Trophoblast cell (in vitro differentiated cells and primary cell): ENCODE results near the gene SNX24.

Experiments
- DNase-seq, 2 donors: peaks; one replicate each; pipeline ENCODE4 v3.0.0-alpha.2; 2016
- H2AFZ ChIP-seq: 2 replicates; pipeline ENCODE4 v1.6.1; 2013; ENCODE audit warnings: low read length, moderate library complexity, mild to moderate bottlenecking; ENCODE audit not compliant: insufficient read depth, poor library complexity
- H2AK5ac ChIP-seq: 2 replicates; pipeline ENCODE4 v1.6.1; 2013; ENCODE audit warnings: mild to moderate bottlenecking, low read length
- H2BK120ac ChIP-seq: 2 replicates; pipeline ENCODE4 v1.6.1; 2013; ENCODE audit warnings: low read length, mild to moderate bottlenecking, moderate library complexity; ENCODE audit not compliant: insufficient read depth, poor library complexity
- H2BK12ac ChIP-seq: 2 replicates; pipeline ENCODE4 v1.6.1; 2013; ENCODE audit warnings: mild to moderate bottlenecking, low read length, moderate library complexity
- H2BK5ac ChIP-seq: 2 replicates; pipeline ENCODE4 v1.6.1; 2013; ENCODE audit warnings: low read length, low read depth, moderate library complexity, mild to moderate bottlenecking; ENCODE audit not compliant: poor library complexity
- H3K14ac ChIP-seq: 2 replicates; pipeline ENCODE4 v1.6.1; 2013; ENCODE audit warnings: mild to moderate bottlenecking, low read length
- H3K18ac ChIP-seq: 2 replicates; pipeline ENCODE4 v1.6.1; 2013; ENCODE audit warnings: mild to moderate bottlenecking, low read length
- H3K23ac ChIP-seq: 2 replicates; pipeline ENCODE4 v1.6.1; 2013; ENCODE audit warnings: low read length
- H3K27ac ChIP-seq: 2 replicates; pipeline ENCODE4 v1.5.1; 2013; ENCODE audit warnings: low read depth, mild to moderate bottlenecking, inconsistent platforms, low read length, moderate library complexity
- H3K27me3 ChIP-seq: 2 replicates; pipeline ENCODE4 v1.6.1; 2013; ENCODE audit warnings: inconsistent platforms, mild to moderate bottlenecking, low read length, moderate library complexity; ENCODE audit not compliant: insufficient read depth
- H3K36me3 ChIP-seq, 2 experiments: 1 replicate in 1 of 2; 2 replicates in 1 of 2; pipeline ENCODE4 v1.6.1; 2013; ENCODE audit warnings: low read length in 2 of 2, mild to moderate bottlenecking in 2 of 2, moderate library complexity in 1 of 2; ENCODE audit not compliant: insufficient read depth in 2 of 2, control insufficient read depth in 1 of 2
- H3K4ac ChIP-seq: 2 replicates; pipeline ENCODE4 v1.6.1; 2013; ENCODE audit warnings: low read depth, mild to moderate bottlenecking, low read length, moderate library complexity
- H3K4me1 ChIP-seq, 2 experiments: 1 replicate in 1 of 2; 2 replicates in 1 of 2; pipeline ENCODE4 v1.6.1; 2013; ENCODE audit warnings: low read length in 2 of 2, mild to moderate bottlenecking in 2 of 2, moderate library complexity in 1 of 2; ENCODE audit not compliant: insufficient read depth in 2 of 2, control insufficient read depth in 1 of 2
- H3K4me2 ChIP-seq: 2 replicates; pipeline ENCODE4 v1.6.1; 2013; ENCODE audit warnings: inconsistent platforms, mild to moderate bottlenecking, low read length, moderate library complexity
- H3K4me3 ChIP-seq: 2 replicates; pipeline ENCODE4 v1.5.1; 2013; ENCODE audit warnings: mild to moderate bottlenecking, low read depth, low read length, inconsistent platforms
- H3K79me1 ChIP-seq: one replicate; pipeline ENCODE4 v1.6.1; 2013; ENCODE audit warnings: low read length
- H3K79me2 ChIP-seq: 2 replicates; pipeline ENCODE4 v1.6.1; 2013; ENCODE audit warnings: low read length, mild to moderate bottlenecking; ENCODE audit not compliant: control insufficient read depth, insufficient read depth, poor library complexity
- H3K9ac ChIP-seq: 2 replicates; pipeline ENCODE4 v1.6.1; 2013; ENCODE audit warnings: mild to moderate bottlenecking, low read length
- H3K9me3 ChIP-seq: 2 replicates; pipeline ENCODE4 v1.6.1; 2013; ENCODE audit warnings: low read depth, mild to moderate bottlenecking, control low read depth, inconsistent platforms, low read length; ENCODE audit not compliant: insufficient read depth
- H4K12ac ChIP-seq: 2 replicates; pipeline ENCODE4 v1.6.1; 2013; ENCODE audit warnings: low read depth, mild to moderate bottlenecking, low read length, moderate library complexity
- H4K8ac ChIP-seq: 2 replicates; pipeline ENCODE4 v1.6.1; 2013; ENCODE audit warnings: low read depth, mild to moderate bottlenecking, low read length, moderate library complexity
- H4K91ac ChIP-seq: one replicate; pipeline ENCODE4 v1.6.1; 2013; ENCODE audit warnings: low read depth, mild to moderate bottlenecking, low read length, moderate library complexity
- WGBS: extraction: QIAGEN DNeasy Blood & Tissue Kit; methylation state at CpG from one replicate; pipeline ENCODE4 v1.1.7; 2013; ENCODE audit warnings: missing lambda C conversion rate; ENCODE audit not compliant: insufficient read length, insufficient coverage; ENCODE audit errors: extremely low coverage; 5-methylcytosine and 5-hydroxymethylcytosine counted together

The SNX24 gene

GRCh38 chr5:122906768-122907167, 61.4 kb downstream of the SNX24 start:
- H3K4ac ChIP-seq, result peak overlapping the region; percentile 52
- DNase-seq, result peak in 1 of 2 donors; percentile 17
- H3K23ac ChIP-seq, result no peak overlapping the region
- no peaks in the 10 kb centered on the region for H3K27me3 ChIP-seq
- H3K27ac ChIP-seq, result peak overlapping the region; percentile 80
- H2AFZ ChIP-seq, result peak overlapping the region; percentile 59
- H3K9me3 ChIP-seq, result no peaks in the 10 kb centered on the region
- no peak overlapping the region for H3K4me3 ChIP-seq
- H3K14ac ChIP-seq, result peak overlapping the region; percentile 96
- no peak overlapping the region for H3K9ac ChIP-seq
- peaks cover 22 to 36% of the 10 kb centered on the region in 2 experiments for H3K4me1 ChIP-seq
- peaks cover 3% of the 10 kb centered on the region for H3K79me2 ChIP-seq
- H3K4me2 ChIP-seq, result no peak overlapping the region
- peak overlapping the region; percentile 99 for H2BK5ac ChIP-seq
- H2BK12ac ChIP-seq, result peak overlapping the region; percentile 100
- peaks cover 18% of the 10 kb centered on the region for H3K79me1 ChIP-seq
- H4K12ac ChIP-seq, result peak overlapping the region; percentile 59
- peak overlapping the region; percentile 86 for H4K8ac ChIP-seq
- peak overlapping the region; percentile 98 for H3K18ac ChIP-seq
- H4K91ac ChIP-seq, result peak overlapping the region; percentile 77
- WGBS, result 100% methylated on average over 1 of the region's 4 CpGs
- H2BK120ac ChIP-seq, result peak overlapping the region; percentile 99
- no peaks in the 10 kb centered on the region for H3K36me3 ChIP-seq
- H2AK5ac ChIP-seq, result peak overlapping the region; percentile 98

- Histone ChIP-seq H3K79me2 (peaks cover 3% of the 10 kb centered on the region), H3K4ac (no peak overlapping the region), H4K8ac (no peak overlapping the region), H2BK120ac (no peak overlapping the region), H4K91ac (no peak overlapping the region), H3K14ac (no peak overlapping the region), H3K9ac (no peak overlapping the region), H3K4me3 (no peak overlapping the region), H3K4me1 (peaks cover 17 to 32% of the 10 kb centered on the region in 2 experiments), H3K27me3 (no peaks in the 10 kb centered on the region), H3K23ac (no peak overlapping the region), H3K79me1 (peaks cover 18% of the 10 kb centered on the region), H3K18ac (no peak overlapping the region), H3K27ac (no peak overlapping the region), H2BK12ac (no peak overlapping the region), H3K36me3 (no peaks in the 10 kb centered on the region), H2AFZ (no peak overlapping the region), H3K9me3 (no peaks in the 10 kb centered on the region), H2BK5ac (no peak overlapping the region), H4K12ac (no peak overlapping the region), H3K4me2 (no peak overlapping the region), H2AK5ac (no peak overlapping the region)
- no CpG with 5 or more reads among the region's 3 CpGs for WGBS
- peak; percentile 72 to 84 for DNase-seq
These were observed 61.9 kb downstream of the SNX24 start for GRCh38 chr5:122907276-122907675.

GRCh38 chr5:122908108-122908507, 62.7 kb downstream of the SNX24 start:
- DNase-seq, result no peak
- Histone ChIP-seq H3K9ac (no peak overlapping the region), H2AK5ac (no peak overlapping the region), H3K9me3 (no peaks in the 10 kb centered on the region), H2BK12ac (peak overlapping the region; percentile 78), H3K23ac (no peak overlapping the region), H3K14ac (no peak overlapping the region), H3K27me3 (no peaks in the 10 kb centered on the region), H2AFZ (no peak overlapping the region), H3K36me3 (no peaks in the 10 kb centered on the region), H3K18ac (no peak overlapping the region), H3K4ac (no peak overlapping the region), H3K4me1 (peaks cover 17 to 28% of the 10 kb centered on the region in 2 experiments), H4K8ac (no peak overlapping the region), H3K79me2 (peaks cover 3% of the 10 kb centered on the region), H3K4me2 (peak overlapping the region; percentile 33), H2BK120ac (no peak overlapping the region), H3K4me3 (no peak overlapping the region), H3K27ac (peak overlapping the region; percentile 31), H2BK5ac (peak overlapping the region; percentile 1), H3K79me1 (peaks cover 18% of the 10 kb centered on the region), H4K12ac (no peak overlapping the region), H4K91ac (peak overlapping the region; percentile 29)
- no CpG with 5 or more reads among the region's 6 CpGs for WGBS

- WGBS, result no CpG with 5 or more reads among the region's 6 CpGs
- Histone ChIP-seq H3K79me2 (peaks cover 3% of the 10 kb centered on the region), H4K8ac (no peak overlapping the region), H2BK12ac (no peak overlapping the region), H2BK5ac (no peak overlapping the region), H3K4ac (peak overlapping the region; percentile 39), H3K36me3 (no peaks in the 10 kb centered on the region), H3K23ac (no peak overlapping the region), H3K14ac (no peak overlapping the region), H3K27ac (no peak overlapping the region), H3K9ac (no peak overlapping the region), H3K27me3 (no peaks in the 10 kb centered on the region), H4K12ac (no peak overlapping the region), H3K4me1 (peaks cover 17 to 25% of the 10 kb centered on the region in 2 experiments), H3K9me3 (no peaks in the 10 kb centered on the region), H4K91ac (no peak overlapping the region), H2AFZ (no peak overlapping the region), H3K4me2 (no peak overlapping the region), H3K18ac (no peak overlapping the region), H3K79me1 (peaks cover 18% of the 10 kb centered on the region), H3K4me3 (no peak overlapping the region), H2BK120ac (no peak overlapping the region), H2AK5ac (no peak overlapping the region)
- peak; percentile 49 to 52 for DNase-seq
These were observed 63.2 kb downstream of the SNX24 start for GRCh38 chr5:122908662-122909061.
